Fibroblast of skin of right biceps (primary cell): Measurements from ENCODE around the gene B4GALT6.

Source experiments
- DNase-seq: peaks from one replicate; pipeline ENCODE4 v3.0.0-alpha.2; 2013

Gene B4GALT6

GRCh38 chr18:31686986-31687928, 2.9 kb upstream of the B4GALT6 start:
- DNase-seq, result no peak

GRCh38 chr18:31686572-31686971, 2.2 kb upstream of the B4GALT6 start:
- DNase-seq, result no peak

DNA sequence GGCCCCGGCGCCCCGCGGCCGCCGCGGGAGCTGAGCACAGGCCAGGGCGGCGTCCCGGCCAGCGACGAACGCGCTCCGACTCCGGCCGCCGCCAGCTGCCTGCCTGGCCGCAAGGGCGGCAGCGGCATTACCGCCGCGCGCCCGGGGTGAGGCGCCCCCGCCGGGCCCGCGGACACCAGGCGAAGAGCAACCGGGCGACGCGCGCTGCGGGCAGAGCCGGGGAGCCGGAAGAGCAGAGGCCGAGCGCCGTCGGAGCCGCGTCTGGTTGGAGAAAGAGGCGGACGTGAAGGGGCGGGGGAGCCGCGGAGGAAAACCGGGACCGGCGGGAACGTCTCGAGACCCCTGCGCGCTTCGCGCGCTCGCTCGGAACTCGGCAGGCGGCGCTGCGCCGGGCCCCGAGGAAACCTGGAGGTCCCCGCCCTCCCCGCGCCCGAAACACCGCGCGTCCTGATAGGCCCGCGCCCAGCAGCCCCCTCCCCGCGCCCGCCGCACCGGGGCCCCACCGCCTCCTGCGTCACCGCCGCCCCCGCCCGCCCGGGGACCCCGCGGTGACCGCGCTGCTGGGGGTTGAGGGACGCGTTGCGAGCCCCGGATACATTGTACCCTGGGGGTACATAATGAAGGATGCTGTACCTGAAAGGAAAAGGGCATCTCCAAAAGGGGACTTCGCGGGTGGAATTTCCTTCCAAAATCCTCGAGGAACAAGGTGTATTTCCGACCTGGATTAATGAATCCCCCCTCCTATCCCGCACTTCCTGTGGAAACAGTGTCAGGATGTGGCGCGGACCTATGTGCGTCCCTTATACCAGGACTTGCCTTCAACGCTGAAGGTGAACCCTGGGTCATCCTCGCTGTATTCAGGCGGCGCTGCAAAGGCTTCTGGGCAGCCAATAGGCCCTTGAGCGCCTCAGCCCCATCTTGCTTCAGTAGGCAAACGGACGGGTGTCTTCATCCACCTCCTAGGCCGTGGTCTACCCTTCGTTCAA, 1.0 kb upstream of the B4GALT6 start:
- peak; percentile 81 for DNase-seq

- no peak for DNase-seq
These were observed 458 bp downstream of the B4GALT6 start for GRCh38 chr18:31683968-31684278.

DNA sequence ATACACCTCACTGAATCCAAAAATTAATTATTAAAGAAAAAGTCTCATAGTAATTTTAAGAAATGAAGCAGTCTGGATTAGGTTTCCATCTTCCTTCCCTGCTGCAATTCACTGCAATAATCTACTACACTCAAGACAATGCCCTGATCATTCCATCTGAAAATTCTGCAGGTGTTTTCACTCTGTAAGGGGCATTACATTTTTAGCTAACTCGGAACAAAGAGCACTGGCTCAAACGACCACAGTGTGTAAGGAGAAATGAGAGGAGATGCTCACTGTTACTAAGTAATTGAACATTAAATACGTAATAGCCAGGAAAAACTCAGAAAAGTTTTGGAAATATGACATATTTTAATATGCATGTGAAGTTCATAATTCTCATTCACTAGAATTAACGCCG, 1.3 kb downstream of the B4GALT6 start:
- DNase-seq, result no peak

DNA sequence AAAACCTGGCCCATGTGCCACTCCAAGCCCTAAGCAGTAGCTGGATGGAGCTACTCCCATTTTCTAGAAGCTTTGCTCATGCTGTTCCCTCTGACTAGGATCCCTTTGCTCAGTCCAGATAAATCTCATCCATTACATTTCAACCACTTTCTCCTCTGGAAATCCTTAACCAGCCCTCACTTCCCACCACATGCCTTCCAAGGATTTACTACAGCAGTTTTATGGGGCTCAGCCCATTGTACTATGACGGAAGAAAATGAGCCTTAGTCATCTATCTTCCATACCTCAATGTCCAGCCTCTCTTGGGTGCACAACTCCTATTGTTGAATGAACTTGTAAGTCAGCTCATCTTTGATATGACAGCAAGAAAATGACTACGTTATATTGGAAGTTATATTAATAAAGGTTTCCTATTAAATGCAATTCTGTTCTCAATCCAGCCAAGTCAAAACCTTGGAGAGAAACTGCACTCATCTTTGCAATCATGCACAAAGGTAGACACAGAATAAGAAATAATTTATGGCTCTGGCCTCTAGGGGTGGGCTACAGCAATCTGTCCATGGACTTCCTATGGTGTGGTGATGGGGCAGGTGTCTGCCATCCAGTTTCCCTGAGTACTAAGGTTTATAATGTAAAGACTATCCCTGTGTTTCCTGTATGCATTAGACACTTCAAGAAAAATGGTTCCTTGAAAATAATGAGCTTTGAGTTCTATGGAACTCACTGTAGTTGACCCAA, 3.4 kb downstream of the B4GALT6 start:
- DNase-seq, result no peak

DNA sequence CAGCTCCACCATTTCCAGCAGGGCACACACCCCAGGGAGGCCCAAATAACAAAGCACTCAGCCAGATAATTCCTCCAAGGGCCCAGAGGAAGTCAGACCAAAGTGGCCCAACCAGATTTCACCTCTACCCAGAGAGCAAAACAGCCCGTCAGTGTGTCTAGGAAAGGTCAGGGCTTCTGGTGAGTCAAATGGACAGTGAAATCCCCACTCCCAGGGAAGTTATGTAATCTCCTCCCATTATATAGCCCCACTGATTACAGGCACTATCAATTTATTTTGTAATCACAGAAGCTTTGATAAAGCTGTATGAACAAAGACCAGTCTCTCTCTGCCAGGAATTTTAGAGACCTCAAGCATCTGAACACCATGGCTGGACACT, 4.0 kb downstream of the B4GALT6 start:
- DNase-seq, result no peak

DNA sequence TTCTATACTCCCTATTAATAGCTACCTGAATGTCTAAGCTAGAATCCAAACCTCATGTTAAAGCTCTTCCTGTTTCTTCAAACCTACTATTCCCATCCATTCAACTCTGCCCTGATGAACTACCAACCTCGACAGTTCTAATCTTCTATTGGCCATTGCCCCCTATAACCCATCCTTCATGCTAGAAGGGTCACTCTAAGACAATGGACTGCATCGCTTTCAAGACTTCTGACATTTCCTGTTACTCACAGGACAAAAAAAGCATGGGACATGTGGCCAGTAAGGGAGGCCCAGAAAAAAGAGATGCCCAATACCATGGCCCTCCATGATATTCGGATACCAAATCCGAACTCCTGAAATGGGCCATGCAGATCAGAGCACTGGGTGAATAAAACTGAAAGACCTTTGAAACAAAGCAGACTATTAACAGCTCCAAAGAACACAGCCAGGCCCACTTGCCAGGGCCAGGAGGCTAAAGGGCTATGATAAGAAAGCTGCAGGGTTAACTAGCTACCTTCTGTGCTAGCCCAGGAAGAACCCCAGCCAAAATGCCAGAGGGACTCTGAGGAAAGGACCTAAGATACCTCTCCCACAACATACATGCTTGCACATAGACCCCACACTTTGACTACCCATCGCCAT, 4.5 kb downstream of the B4GALT6 start:
- DNase-seq, result no peak

- DNase-seq, result peak; percentile 70
These were observed 5.1 kb downstream of the B4GALT6 start for GRCh38 chr18:31679133-31679742.

- DNase-seq, result no peak
These were observed 6.0 kb downstream of the B4GALT6 start for GRCh38 chr18:31678425-31678824.

GRCh38 chr18:31677592-31677991, 6.8 kb downstream of the B4GALT6 start:
- DNase-seq, result no peak

DNA sequence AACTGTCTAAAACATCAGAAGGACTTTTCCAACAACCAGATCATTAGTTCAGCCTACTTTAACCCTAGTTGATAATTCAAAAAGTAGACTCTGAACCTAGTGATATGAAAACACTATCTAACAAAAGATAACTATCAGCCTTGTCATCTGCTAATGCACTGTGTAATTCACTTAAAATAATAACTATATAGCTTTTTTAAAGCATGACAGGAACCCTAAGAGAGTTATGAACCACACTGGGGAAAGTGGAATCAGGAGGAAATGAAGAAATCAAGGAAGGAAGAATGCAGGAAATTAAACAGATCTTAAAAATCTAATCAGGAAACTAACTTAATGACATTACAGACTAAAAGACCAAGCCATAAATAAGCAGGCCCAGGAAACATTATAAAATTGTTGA, 9.0 kb downstream of the B4GALT6 start:
- DNase-seq, result no peak

GRCh38 chr18:31672628-31673135, 11.7 kb downstream of the B4GALT6 start:
- no peak for DNase-seq

- no peak for DNase-seq
These were observed 12.4 kb downstream of the B4GALT6 start for GRCh38 chr18:31671951-31672350.

DNA sequence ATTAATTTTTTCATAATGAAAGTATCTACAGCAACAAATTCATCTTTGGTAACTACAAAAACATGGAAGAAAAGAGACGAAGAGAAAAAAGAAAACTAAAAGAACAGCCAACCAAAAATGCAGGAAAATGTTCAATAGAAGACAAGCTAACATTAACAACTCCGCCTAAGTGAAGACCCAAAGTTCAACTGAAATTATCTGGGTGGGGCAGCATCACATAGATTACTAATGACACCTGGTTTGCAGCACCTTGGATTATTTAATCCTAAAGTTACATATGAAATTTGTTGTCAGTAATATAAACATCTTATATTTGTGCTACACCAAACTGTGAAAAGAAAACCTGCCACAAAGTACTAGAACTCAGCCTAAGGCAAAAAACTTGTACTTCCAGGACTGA, 14.8 kb downstream of the B4GALT6 start:
- DNase-seq, result no peak

DNA sequence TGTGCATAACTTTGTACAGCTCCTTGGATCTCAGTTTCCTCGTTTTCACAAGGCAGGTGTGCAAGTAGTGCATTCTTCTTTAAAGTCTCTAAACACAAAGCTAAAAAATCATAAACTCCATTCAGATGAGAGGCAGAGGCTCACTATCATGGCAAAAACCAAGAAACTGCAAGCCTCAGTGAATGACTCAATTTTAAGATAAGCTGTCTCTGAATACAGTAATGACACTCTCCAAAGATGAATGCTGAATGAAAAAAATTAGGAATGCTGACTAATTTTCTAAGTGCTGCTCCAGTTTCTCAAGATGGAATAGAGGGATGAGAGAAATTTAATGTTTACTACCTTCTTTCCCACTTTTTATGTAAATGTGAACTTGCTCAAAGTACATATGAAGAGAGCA, 17.2 kb downstream of the B4GALT6 start:
- DNase-seq, result peak; percentile 47

- DNase-seq, result no peak
These were observed 18.3 kb downstream of the B4GALT6 start for GRCh38 chr18:31666055-31666454.

DNA sequence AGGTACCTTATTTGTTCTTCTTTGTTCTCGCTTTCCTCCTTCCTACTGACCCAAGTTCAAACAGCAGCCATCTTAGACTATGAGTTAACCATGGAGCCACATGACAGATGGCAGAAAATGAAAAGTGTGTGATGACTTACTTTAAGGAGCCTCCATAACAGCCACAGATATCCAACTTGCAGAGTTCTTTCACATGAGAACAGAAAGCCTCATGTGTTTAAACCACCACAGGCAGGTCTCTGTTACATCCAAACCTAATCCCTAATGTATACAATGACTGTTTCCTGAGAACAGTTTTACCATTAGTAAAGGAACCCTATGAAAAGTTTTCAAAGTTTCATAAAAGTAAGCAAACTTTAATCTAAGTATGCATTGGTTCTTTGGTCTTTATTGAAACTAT, 20.3 kb downstream of the B4GALT6 start:
- DNase-seq, result no peak

- DNase-seq, result peak; percentile 34
These were observed 22.4 kb downstream of the B4GALT6 start for GRCh38 chr18:31661965-31662364.

- DNase-seq, result no peak
These were observed 23.6 kb downstream of the B4GALT6 start for GRCh38 chr18:31660763-31661162.

- no peak for DNase-seq
These were observed 24.7 kb downstream of the B4GALT6 start for GRCh38 chr18:31659576-31660177.
